Gastrocnemius medialis (tissue), 4 donors: ENCODE results near the gene CELSR2. TPM values are rescaled to one million over a fixed set of nuclear protein-coding genes. Genes with fewer than 3 reads are reported as not detected.

ENCODE experiments used
- ATAC-seq, 2 donors: fragments of 150-250 bp; one replicate each; pipeline ENCODE4 v1.9.1; 2016
- DNase-seq, 2 donors: peaks; one replicate each; pipeline ENCODE4 v3.0.0-alpha.2; 2019
- H3K27ac ChIP-seq, 4 donors: fragments of 200-600 bp; sonication (generic); 1 replicate in 1 of 4; 2 replicates in 3 of 4; pipeline ENCODE4 v1.5.1; 2016 to 2018; ENCODE audit warnings: mild to moderate bottlenecking in 2 of 4, moderate library complexity in 1 of 4
- H3K27me3 ChIP-seq, 3 donors: fragments of 200-600 bp; sonication (generic) in 2 of 3; 1 replicate in 1 of 3; 2 replicates in 2 of 3; pipeline versions ENCODE4 v1.5.1 to v1.6.0; 2016 to 2019; ENCODE audit warnings: mild to moderate bottlenecking in 1 of 3, moderate library complexity in 1 of 3
- H3K36me3 ChIP-seq, 2 donors: fragments of 200-600 bp; sonication (generic) in 1 of 2; one replicate each; pipeline ENCODE4 v1.5.1; 2017 to 2018
- H3K4me1 ChIP-seq, 2 donors: fragments of 200-600 bp; sonication (generic) in 1 of 2; one replicate each; pipeline ENCODE4 v1.5.1; 2016 to 2017; ENCODE audit warnings: mild to moderate bottlenecking in 2 of 2
- H3K4me3 ChIP-seq, 4 donors: fragments of 200-600 bp; sonication (generic) in 3 of 4; 1 replicate in 1 of 4; 2 replicates in 3 of 4; pipeline ENCODE4 v1.5.1; 2016 to 2019; ENCODE audit warnings: mild to moderate bottlenecking in 2 of 4
- H3K9me3 ChIP-seq, 3 donors: fragments of 200-600 bp; sonication (generic) in 2 of 3; 1 replicate in 1 of 3; 2 replicates in 2 of 3; pipeline ENCODE4 v1.5.1; 2016 to 2019
- POLR2A ChIP-seq, 2 donors: fragments of 450-650 bp; IDR thresholded peaks; one replicate each; pipeline ENCODE4 v1.6.1; 2017; ENCODE audit warnings: antibody characterized with exemption in 2 of 2, mild to moderate bottlenecking in 2 of 2, moderate library complexity in 2 of 2
- in situ Hi-C, 4 donors: fragments of 200-750 bp; cut with MboI; loops; one replicate each; pipeline versions ENCODE4 v1.15.0 to v1.8.0; 2017; ENCODE audit warnings: low sequenced_read_pairs in 4 of 4
- intact Hi-C: fragments of 100-400 bp; cut with DNase I; formaldehyde crosslinking; loops from one replicate; pipeline ENCODE4 v1.15.1; 2023; ENCODE audit warnings: low total_unique reads
- total RNA-seq, 4 donors: library from RNA; depleted of rRNA; stranded (reverse); fragments of >200 nt; gene quantifications; one replicate each; pipeline versions ENCODE4 v1.1.0 to v1.2.3, GENCODE V29; 2016
- TF ChIP-seq, protein P1 (sequence below), 5 experiments: fragments of 450-650 bp in 3 of 5; fragments of 200-600 bp in 2 of 5; sonication (generic) in 2 of 5; IDR thresholded peaks in 4 of 5; conservative IDR thresholded peaks in 1 of 5; 1 replicate in 4 of 5; 2 replicates in 1 of 5; pipeline ENCODE4 v1.5.1; 2016 to 2019; ENCODE audit warnings: antibody characterized with exemption in 5 of 5, mild to moderate bottlenecking in 3 of 5, moderate library complexity in 3 of 5

Gene CELSR2
- total RNA-seq, 4 donors from 2014 or later, result 5.8 to 12.5 (median 7.9) TPM

DNA sequence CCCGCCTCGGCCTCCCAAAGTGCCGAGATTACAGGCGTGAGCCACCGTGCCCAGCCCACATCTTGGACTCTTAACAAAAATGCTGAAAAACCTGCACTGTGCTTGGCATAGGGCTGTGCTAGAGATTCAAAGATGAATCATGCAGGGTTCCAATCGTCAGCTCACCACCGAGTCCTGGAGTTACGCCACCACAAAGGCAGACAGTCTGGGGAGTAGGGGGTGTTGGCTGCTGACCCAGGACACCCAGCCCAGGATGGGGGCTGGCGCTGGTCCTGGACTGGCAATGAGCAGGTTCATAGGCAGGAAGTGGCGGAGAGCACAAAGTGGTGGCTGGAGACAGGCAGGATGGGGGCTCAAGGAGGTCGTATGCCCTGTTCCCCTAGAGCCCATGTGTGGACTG lies 17.6 kb downstream of the CELSR2 start:
- ATAC-seq (no peak), DNase-seq (no peak)
- Histone ChIP-seq H3K36me3 (no peaks in the 10 kb centered on the region), H3K27ac (no peak overlapping the region), H3K4me1 (no peaks in the 10 kb centered on the region), H3K4me3 (no peak overlapping the region), H3K9me3 (no peaks in the 10 kb centered on the region), H3K27me3 (no peaks in the 10 kb centered on the region)
- TF ChIP-seq, protein P1, sequence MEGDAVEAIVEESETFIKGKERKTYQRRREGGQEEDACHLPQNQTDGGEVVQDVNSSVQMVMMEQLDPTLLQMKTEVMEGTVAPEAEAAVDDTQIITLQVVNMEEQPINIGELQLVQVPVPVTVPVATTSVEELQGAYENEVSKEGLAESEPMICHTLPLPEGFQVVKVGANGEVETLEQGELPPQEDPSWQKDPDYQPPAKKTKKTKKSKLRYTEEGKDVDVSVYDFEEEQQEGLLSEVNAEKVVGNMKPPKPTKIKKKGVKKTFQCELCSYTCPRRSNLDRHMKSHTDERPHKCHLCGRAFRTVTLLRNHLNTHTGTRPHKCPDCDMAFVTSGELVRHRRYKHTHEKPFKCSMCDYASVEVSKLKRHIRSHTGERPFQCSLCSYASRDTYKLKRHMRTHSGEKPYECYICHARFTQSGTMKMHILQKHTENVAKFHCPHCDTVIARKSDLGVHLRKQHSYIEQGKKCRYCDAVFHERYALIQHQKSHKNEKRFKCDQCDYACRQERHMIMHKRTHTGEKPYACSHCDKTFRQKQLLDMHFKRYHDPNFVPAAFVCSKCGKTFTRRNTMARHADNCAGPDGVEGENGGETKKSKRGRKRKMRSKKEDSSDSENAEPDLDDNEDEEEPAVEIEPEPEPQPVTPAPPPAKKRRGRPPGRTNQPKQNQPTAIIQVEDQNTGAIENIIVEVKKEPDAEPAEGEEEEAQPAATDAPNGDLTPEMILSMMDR (IDR thresholded peaks at IDR 0.05 in 4 of 5, conservative IDR thresholded peaks at IDR 0.05 in 1 of 5), result no peak
- no peak for TF ChIP-seq POLR2A (IDR thresholded peaks at IDR 0.05)
- intact Hi-C loops (no loop called here), in situ Hi-C loops (loop anchor here in 1 of 4 donors (10.0 kb wide), 1 partner anchor 138 kb away; no protein-coding TSS in a partner anchor)

DNA sequence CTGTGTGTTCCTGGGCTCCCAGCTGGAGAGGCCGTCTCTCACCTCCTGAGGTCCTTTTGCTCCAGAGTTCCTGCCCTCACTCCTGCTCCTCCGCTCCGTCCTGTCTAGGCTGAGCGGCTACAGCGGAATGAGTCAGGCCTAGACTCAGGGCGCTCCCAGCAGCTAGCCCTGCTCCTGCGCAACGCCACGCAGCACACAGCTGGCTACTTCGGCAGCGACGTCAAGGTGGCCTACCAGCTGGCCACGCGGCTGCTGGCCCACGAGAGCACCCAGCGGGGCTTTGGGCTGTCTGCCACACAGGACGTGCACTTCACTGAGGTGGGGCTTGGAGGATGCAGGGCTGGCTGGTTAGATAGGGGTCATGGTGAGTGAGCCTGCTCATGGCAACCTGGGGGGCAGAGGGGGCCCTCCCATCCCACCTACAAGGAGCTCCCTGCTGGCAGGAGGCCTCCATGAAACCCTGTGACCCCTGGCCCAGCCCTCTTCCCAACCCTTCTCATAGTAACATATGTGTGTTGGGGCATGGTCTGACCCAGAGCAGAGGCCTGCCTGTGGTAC lies 18.5 kb downstream of the CELSR2 start:
- in situ Hi-C loops (loop anchor here in 1 of 4 donors (10.0 kb wide), 1 partner anchor 137 kb away; no protein-coding TSS in a partner anchor), intact Hi-C loops (no loop called here)
- H3K36me3 ChIP-seq, result no peaks in the 10 kb centered on the region
- peaks cover 0 to under 1% of the 10 kb centered on the region in 2 donors for H3K4me1 ChIP-seq
- no peak overlapping the region for H3K4me3 ChIP-seq
- no peaks in the 10 kb centered on the region for H3K9me3 ChIP-seq
- TF ChIP-seq, protein P1 (IDR thresholded peaks at IDR 0.05 in 4 of 5, conservative IDR thresholded peaks at IDR 0.05 in 1 of 5), result no peak
- no peak for TF ChIP-seq POLR2A (IDR thresholded peaks at IDR 0.05)
- ATAC-seq, result no peak
- no peak overlapping the region for H3K27ac ChIP-seq
- no peak for DNase-seq
- no peaks in the 10 kb centered on the region for H3K27me3 ChIP-seq

- ATAC-seq (no peak), DNase-seq (no peak)
- Histone ChIP-seq H3K36me3 (no peaks in the 10 kb centered on the region), H3K9me3 (no peaks in the 10 kb centered on the region), H3K27ac (no peak overlapping the region), H3K27me3 (no peaks in the 10 kb centered on the region), H3K4me1 (peaks cover 0 to 3% of the 10 kb centered on the region in 2 donors), H3K4me3 (no peak overlapping the region)
- intact Hi-C loops (no loop called here), in situ Hi-C loops (loop anchor here in 1 of 4 donors (10.0 kb wide), 1 partner anchor 136 kb away; no protein-coding TSS in a partner anchor)
- TF ChIP-seq, protein P1 (IDR thresholded peaks at IDR 0.05 in 4 of 5, conservative IDR thresholded peaks at IDR 0.05 in 1 of 5), result no peak
- no peak for TF ChIP-seq POLR2A (IDR thresholded peaks at IDR 0.05)
These were observed 19.3 kb downstream of the CELSR2 start for GRCh38 chr1:109268431-109269211.

DNA sequence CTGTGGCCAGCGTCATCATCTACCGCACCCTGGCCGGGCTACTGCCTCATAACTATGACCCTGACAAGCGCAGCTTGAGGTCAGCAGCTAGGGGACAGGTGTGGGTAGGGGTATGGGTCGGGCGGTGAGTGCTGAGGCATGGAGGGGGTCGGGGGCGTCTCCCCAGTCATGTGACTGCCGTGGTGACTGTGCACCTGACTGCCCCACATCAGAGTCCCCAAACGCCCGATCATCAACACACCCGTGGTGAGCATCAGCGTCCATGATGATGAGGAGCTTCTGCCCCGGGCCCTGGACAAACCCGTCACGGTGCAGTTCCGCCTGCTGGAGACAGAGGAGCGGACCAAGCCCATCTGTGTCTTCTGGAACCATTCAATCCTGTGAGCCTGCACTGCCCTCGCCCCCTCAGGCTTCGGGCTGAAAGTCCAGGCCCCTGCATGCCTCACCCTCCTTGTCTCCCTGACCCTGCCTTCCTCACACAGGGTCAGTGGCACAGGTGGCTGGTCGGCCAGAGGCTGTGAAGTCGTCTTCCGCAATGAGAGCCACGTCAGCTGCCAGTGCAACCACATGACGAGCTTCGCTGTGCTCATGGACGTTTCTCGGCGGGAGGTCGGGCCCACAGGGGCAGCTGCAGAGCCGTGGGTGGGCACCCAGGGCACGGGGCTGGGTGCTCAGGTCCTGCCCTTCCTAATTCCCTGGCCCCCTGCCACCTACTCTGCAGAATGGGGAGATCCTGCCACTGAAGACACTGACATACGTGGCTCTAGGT lies 20.1 kb downstream of the CELSR2 start:
- peaks cover 2 to 6% of the 10 kb centered on the region in 2 donors for H3K4me1 ChIP-seq
- ATAC-seq (no peak), DNase-seq (no peak)
- in situ Hi-C loops (loop anchor here in 1 of 4 donors (10.0 kb wide), 1 partner anchor 135 kb away; no protein-coding TSS in a partner anchor), intact Hi-C loops (no loop called here)
- H3K36me3 ChIP-seq, result no peaks in the 10 kb centered on the region
- no peak overlapping the region for H3K27ac ChIP-seq
- no peaks in the 10 kb centered on the region for H3K9me3 ChIP-seq
- TF ChIP-seq, protein P1 (IDR thresholded peaks at IDR 0.05 in 4 of 5, conservative IDR thresholded peaks at IDR 0.05 in 1 of 5), result no peak
- TF ChIP-seq POLR2A (IDR thresholded peaks at IDR 0.05), result no peak
- H3K27me3 ChIP-seq, result no peaks in the 10 kb centered on the region
- no peak overlapping the region for H3K4me3 ChIP-seq
